ENCODE data around the gene NTNG2.
A peak's percentile ranks its signal among the peaks of the same experiment; 100 is the strongest.

NTNG2 gene

DNA sequence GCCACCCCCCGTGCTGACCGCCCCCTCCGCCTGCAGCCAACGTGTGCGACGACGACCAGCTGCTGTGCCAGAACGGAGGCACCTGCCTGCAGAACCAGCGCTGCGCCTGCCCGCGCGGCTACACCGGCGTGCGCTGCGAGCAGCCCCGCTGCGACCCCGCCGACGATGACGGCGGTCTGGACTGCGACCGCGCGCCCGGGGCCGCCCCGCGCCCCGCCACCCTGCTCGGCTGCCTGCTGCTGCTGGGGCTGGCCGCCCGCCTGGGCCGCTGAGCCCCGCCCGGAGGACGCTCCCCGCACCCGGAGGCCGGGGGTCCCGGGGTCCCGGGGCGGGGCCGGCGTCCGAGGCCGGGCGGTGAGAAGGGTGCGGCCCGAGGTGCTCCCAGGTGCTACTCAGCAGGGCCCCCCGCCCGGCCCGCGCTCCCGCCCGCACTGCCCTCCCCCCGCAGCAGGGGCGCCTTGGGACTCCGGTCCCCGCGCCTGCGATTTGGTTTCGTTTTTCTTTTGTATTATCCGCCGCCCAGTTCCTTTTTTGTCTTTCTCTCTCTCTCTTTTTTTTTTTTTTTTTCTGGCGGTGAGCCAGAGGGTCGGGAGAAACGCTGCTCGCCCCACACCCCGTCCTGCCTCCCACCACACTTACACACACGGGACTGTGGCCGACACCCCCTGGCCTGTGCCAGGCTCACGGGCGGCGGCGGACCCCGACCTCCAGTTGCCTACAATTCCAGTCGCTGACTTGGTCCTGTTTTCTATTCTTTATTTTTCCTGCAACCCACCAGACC lies 80.2 kb downstream of the NTNG2 start:
- TF ChIP-seq, protein P1, sequence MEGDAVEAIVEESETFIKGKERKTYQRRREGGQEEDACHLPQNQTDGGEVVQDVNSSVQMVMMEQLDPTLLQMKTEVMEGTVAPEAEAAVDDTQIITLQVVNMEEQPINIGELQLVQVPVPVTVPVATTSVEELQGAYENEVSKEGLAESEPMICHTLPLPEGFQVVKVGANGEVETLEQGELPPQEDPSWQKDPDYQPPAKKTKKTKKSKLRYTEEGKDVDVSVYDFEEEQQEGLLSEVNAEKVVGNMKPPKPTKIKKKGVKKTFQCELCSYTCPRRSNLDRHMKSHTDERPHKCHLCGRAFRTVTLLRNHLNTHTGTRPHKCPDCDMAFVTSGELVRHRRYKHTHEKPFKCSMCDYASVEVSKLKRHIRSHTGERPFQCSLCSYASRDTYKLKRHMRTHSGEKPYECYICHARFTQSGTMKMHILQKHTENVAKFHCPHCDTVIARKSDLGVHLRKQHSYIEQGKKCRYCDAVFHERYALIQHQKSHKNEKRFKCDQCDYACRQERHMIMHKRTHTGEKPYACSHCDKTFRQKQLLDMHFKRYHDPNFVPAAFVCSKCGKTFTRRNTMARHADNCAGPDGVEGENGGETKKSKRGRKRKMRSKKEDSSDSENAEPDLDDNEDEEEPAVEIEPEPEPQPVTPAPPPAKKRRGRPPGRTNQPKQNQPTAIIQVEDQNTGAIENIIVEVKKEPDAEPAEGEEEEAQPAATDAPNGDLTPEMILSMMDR (conservative IDR thresholded peaks at IDR 0.05), result no peak
- H3K27ac ChIP-seq, result peak overlapping the region; percentile 82; the same call in 1 of the 2 replicates

GRCh38 chr9:132242621-132243155 lies 80.8 kb downstream of the NTNG2 start:
- TF ChIP-seq, protein P1 (conservative IDR thresholded peaks at IDR 0.05), result no peak
- H3K27ac ChIP-seq, result peak overlapping the region; percentile 82; the same call in 1 of the 2 replicates

DNA sequence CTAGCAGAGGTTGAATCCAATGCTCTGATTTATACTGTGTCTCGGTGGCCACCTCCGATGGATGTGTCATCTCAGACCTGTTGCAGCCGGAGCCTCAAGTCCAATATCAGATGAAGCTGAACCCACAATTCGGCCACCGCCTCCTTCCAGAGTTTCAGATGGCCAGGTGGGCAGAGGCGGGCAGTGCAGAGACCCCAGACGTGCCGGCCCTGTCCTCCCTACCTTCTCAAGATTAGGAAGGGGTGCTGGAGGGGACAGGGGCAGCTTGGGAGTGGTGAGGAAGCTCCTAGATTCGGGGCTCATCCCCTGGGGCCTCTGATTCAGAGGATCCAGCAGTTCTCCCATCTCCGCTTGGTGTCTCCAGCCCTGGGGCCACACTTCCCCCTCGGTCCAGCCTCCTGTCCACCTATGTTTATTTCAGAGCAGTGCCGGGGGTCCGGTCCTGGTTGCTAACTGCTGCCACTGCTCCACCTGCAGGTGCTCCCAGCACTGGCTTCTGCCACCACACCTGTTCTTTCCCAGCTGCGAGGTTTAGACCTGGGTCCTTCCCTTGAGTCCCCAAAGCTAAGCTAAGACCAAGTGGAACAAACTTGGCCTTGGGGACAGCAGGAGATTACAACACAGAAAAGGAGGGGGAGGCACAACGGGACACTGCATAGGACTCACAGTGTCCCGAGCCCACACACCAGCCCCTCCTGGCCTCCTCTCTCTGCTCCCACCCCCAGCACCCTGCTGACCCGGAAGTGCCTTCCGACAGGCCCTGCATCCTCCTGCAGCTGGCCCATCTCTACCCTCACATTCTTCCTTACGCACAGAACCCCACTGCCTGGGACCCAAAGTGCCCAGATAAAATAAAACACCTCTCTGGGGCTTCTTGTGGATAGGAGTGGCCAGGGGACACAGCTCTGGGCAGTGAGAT lies 81.6 kb downstream of the NTNG2 start:
- TF ChIP-seq, protein P1 (conservative IDR thresholded peaks at IDR 0.05), result no peak; the same call in 1 of the 2 replicates
- peak overlapping the region; percentile 47; the same call in 1 of the 2 replicates for H3K27ac ChIP-seq

DNA sequence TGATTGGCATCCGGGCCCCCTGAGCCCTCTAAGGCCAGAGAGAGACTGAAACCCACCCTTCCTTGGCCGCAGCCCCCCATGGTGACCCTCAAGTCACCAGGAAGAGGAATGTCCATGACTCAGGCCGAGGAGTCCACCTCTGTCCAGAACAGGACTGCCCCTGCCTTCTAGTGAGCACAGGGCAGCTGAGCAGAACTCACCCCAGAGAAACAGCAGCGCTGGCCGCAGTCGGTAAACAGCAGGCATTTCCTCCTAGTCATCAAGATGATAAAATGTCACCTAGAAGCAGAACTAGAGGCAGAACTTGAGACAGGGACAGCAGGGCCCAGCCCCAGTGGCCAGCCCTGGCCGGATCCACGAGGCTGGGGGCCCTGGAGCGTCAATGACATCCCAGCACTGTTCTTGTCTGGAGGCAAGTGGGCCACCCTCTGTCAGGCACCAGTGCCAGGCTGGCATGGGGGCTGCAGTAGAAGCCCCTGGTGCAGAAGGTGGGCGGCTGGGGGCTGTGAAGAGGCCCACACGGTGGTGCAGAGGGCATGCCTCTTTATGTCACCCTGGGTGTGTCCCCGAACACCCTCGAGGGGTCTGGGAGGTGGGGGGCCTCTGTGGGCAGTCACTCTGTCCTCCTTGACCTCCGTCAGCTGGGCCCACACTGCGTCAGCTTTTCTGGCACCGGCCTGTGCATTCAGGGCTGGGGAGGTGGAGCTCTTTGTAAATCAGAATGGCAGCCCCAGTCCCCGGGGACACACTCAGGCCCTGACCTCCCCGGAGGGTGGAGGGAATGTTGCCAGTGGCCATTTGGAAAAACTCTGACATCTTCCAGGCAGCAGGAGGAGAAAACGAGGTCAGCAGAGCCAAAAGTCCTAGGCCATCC lies 83.0 kb downstream of the NTNG2 start:
- TF ChIP-seq, protein P1 (conservative IDR thresholded peaks at IDR 0.05), result no peak
- H3K27ac ChIP-seq, result peak overlapping the region; percentile 47; the same call in 1 of the 2 replicates

GRCh38 chr9:132245465-132245864 lies 83.6 kb downstream of the NTNG2 start:
- TF ChIP-seq, protein P1 (conservative IDR thresholded peaks at IDR 0.05), result no peak

DNA sequence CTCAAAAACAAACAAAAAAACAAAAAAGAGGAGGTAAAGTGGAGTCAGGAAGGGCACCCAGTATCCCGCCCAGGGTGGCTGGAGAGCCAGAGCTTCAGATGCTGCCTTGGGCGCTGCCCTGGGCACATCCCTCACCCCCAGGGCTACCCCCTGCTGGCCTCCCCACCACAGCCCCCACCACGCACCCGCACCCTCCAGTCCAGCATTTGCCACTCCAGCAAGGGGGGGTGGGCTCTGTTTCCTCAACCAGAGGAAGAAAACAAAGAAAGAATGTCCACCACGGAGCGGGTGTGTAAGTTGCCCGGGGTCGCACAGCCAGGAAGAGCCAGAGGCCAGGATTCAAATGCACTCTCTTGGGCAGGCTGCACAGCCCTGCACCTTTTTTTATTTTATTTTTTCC lies 86.1 kb downstream of the NTNG2 start:
- H3K27ac ChIP-seq, result peak overlapping the region; percentile 68; the same call in 1 of the 2 replicates
- TF ChIP-seq, protein P1 (conservative IDR thresholded peaks at IDR 0.05), result no peak

More at GRCh38 chr9:132245465-132245864, 83.6 kb downstream of the NTNG2 start:
- peak overlapping the region; percentile 47; the same call in 1 of the 2 replicates for H3K27ac ChIP-seq
